Lower leg skin (tissue), 3 donors: ENCODE results near the gene TPSAB1.

Source experiments
- CTCF ChIP-seq, 3 donors: fragments of 450-650 bp; IDR thresholded peaks; one replicate each; pipeline ENCODE4 v1.5.1; 2016; ENCODE audit warnings: antibody characterized with exemption in 3 of 3, mild to moderate bottlenecking in 3 of 3, moderate library complexity in 2 of 3
- POLR2A ChIP-seq, 2 donors: fragments of 450-650 bp; IDR thresholded peaks; one replicate each; pipeline ENCODE4 v1.6.1; 2016 to 2017; ENCODE audit warnings: antibody characterized with exemption in 2 of 2, mild to moderate bottlenecking in 1 of 2, moderate library complexity in 1 of 2

DNA sequence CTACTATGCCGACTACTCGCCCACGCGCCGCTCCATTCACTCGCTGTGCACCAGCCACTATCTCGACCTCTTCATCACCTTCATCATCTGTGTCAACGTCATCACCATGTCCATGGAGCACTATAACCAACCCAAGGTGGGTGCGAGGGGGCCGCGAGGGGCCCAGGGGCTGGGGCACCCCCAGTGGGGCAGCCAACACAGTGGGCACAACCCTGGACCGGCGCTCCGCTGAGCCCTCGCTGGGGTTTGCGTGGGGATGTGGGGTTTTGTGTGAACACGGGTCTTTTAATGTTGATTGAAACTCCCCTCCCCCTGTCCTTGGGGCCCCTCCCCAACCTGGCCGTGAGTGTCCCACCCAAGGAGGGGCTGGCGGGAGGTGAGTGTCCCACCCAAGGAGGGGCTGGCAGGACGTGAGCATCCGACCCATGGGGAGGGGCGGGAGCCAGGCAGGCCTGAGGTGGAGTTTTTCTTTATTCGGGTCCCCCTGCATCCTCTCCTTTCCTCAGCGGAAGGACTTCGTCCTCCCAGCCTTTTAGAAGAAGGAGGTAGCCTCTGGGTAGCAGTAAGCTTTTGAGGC, 26.6 kb upstream of the TPSAB1 start:
- TF ChIP-seq CTCF (IDR thresholded peaks at IDR 0.05) (no peak), POLR2A (IDR thresholded peaks at IDR 0.05) (no peak)
